Neural cell (in vitro differentiated cells): Measurements from ENCODE around the gene KLHDC2. TPM values are rescaled to one million over a fixed set of nuclear protein-coding genes. Genes with fewer than 3 reads are reported as not detected.
"Not testable (repeated sequence)": the region's sequence is repeated elsewhere in the genome, so short reads cannot be mapped to it uniquely, and the experiment has no call there.

Experiments used
- H2AFZ ChIP-seq: fragments of 200-600, 300-800 bp; sonication (generic), shearing (Covaris generic); 2 replicates; pipeline ENCODE4 v1.6.0; 2014; ENCODE audit warnings: low read depth, mild to moderate bottlenecking, antibody characterized with exemption, low read length, moderate library complexity
- H3F3A ChIP-seq: fragments of 200-600 bp; shearing (Covaris generic); 2 replicates; pipeline ENCODE4 v1.6.1; 2016; ENCODE audit warnings: mild to moderate bottlenecking, moderate library complexity, mixed read lengths, antibody characterized with exemption, low read length; ENCODE audit not compliant: insufficient read depth, poor library complexity, severe bottlenecking
- H3K27ac ChIP-seq: fragments of 200-600, 300-800 bp; sonication (generic), shearing (Covaris generic); 2 replicates; pipeline ENCODE4 v1.5.1; 2014; ENCODE audit warnings: mild to moderate bottlenecking, low read length, moderate library complexity
- H3K27me3 ChIP-seq: fragments of 300-800, 200-600 bp; sonication (generic), shearing (Covaris generic); 2 replicates; pipeline ENCODE4 v1.6.0; 2014; ENCODE audit warnings: mild to moderate bottlenecking, low read depth, low read length, moderate library complexity; ENCODE audit not compliant: insufficient read depth
- H3K36me3 ChIP-seq: fragments of 300-800, 200-600 bp; sonication (generic), shearing (Covaris generic); 2 replicates; pipeline ENCODE4 v1.5.1; 2014; ENCODE audit warnings: mild to moderate bottlenecking, antibody characterized with exemption, low read length, moderate library complexity; ENCODE audit not compliant: insufficient read depth
- H3K4me2 ChIP-seq: fragments of 300-800, 200-600 bp; sonication (generic), shearing (Covaris generic); 2 replicates; pipeline ENCODE4 v1.6.0; 2014; ENCODE audit warnings: mild to moderate bottlenecking, low read length
- H3K4me3 ChIP-seq: fragments of 300-800, 200-600 bp; sonication (generic), shearing (Covaris generic); 2 replicates; pipeline ENCODE4 v1.5.1; 2014; ENCODE audit warnings: mild to moderate bottlenecking, low read length, moderate library complexity
- H3K79me2 ChIP-seq: fragments of 200-600 bp; shearing (Covaris generic); replicated peaks from 2 replicates; pipeline ENCODE4 v1.6.0; 2014; ENCODE audit warnings: mild to moderate bottlenecking, low read length, moderate library complexity; ENCODE audit not compliant: insufficient read depth
- H3K9ac ChIP-seq: fragments of 300-800, 200-600 bp; sonication (generic), shearing (Covaris generic); 2 replicates; pipeline ENCODE4 v1.6.1; 2016; ENCODE audit warnings: mild to moderate bottlenecking, low read length, mixed read lengths
- H3K9me2 ChIP-seq: fragments of 200-600 bp; shearing (Covaris generic); 2 replicates; pipeline ENCODE4 v1.6.1; 2016; ENCODE audit warnings: mild to moderate bottlenecking, low read length, mixed read lengths; ENCODE audit not compliant: insufficient read depth
- H3K9me3 ChIP-seq: fragments of 200-600, 300-800 bp; sonication (generic), shearing (Covaris generic); 2 replicates; pipeline ENCODE4 v1.6.1; 2016; ENCODE audit warnings: mild to moderate bottlenecking, mixed run types, low read length, moderate library complexity, mixed read lengths
- H4K20me1 ChIP-seq: fragments of 200-600 bp; shearing (Covaris generic); 2 replicates; pipeline ENCODE4 v1.6.1; 2016; ENCODE audit warnings: mild to moderate bottlenecking, mixed run types; ENCODE audit not compliant: insufficient read depth
- CTCF ChIP-seq: fragments of 450-650 bp; IDR thresholded peaks from 2 replicates; pipeline ENCODE4 v1.5.1; 2014; ENCODE audit warnings: antibody characterized with exemption, mild to moderate bottlenecking, moderate library complexity; ENCODE audit not compliant: poor library complexity, severe bottlenecking
- EP300 ChIP-seq: fragments of 450-650 bp; conservative IDR thresholded peaks from 2 replicates; pipeline ENCODE4 v1.6.1; 2014; ENCODE audit warnings: antibody characterized with exemption, mild to moderate bottlenecking, moderate library complexity; ENCODE audit not compliant: poor library complexity, severe bottlenecking
- EZH2 ChIP-seq: fragments of 200-600, 300-800 bp; shearing (Covaris generic), sonication (generic); IDR thresholded peaks from 2 replicates; pipeline ENCODE4 v1.6.1; 2014; ENCODE audit warnings: antibody characterized with exemption, low read length, borderline replicate concordance, mild to moderate bottlenecking; ENCODE audit not compliant: insufficient read depth, poor library complexity, severe bottlenecking
- MXI1 ChIP-seq: fragments of 450-650 bp; conservative IDR thresholded peaks from 2 replicates; pipeline ENCODE4 v1.6.1; 2014; ENCODE audit warnings: antibody characterized with exemption, mild to moderate bottlenecking; ENCODE audit not compliant: poor library complexity, severe bottlenecking
- POLR2AphosphoS5 ChIP-seq: IDR thresholded peaks from 2 replicates; pipeline ENCODE4 v1.6.1; 2012
- RAD21 ChIP-seq: fragments of 450-650 bp; conservative IDR thresholded peaks from 2 replicates; pipeline ENCODE4 v1.6.1; 2014; ENCODE audit warnings: antibody characterized with exemption, mild to moderate bottlenecking, moderate library complexity
- REST ChIP-seq: IDR thresholded peaks from 2 replicates; pipeline ENCODE4 v1.6.1; 2012; ENCODE audit warnings: borderline replicate concordance
- SMC3 ChIP-seq: fragments of 450-650 bp; conservative IDR thresholded peaks from 2 replicates; pipeline ENCODE4 v1.6.1; 2014; ENCODE audit warnings: antibody characterized with exemption, mild to moderate bottlenecking, moderate library complexity; ENCODE audit not compliant: poor library complexity
- TAF1 ChIP-seq: IDR thresholded peaks from 2 replicates; pipeline ENCODE4 v1.6.1; 2012; ENCODE audit warnings: low read depth
- polyA plus RNA-seq: library from polyadenylated mRNA; depleted of rRNA; stranded (reverse); fragments of >200 nt; gene quantifications from 2 replicates; pipeline ENCODE4 v1.2.3, GENCODE V29; 2014

The KLHDC2 gene
- polyA plus RNA-seq, 1 donor from 2014 or later, result 290 TPM

- no peak overlapping the region for H2AFZ ChIP-seq
- H3K9ac ChIP-seq, result no peak overlapping the region
- no peaks in the 10 kb centered on the region for H3F3A ChIP-seq
- H3K79me2 ChIP-seq, result no peaks in the 10 kb centered on the region
- H3K36me3 ChIP-seq, result peaks cover 27% of the 10 kb centered on the region
- no peaks in the 10 kb centered on the region for H4K20me1 ChIP-seq
- no peak overlapping the region for H3K4me3 ChIP-seq
- H3K4me2 ChIP-seq, result no peak overlapping the region
- H3K9me3 ChIP-seq, result no peaks in the 10 kb centered on the region
- TF ChIP-seq CTCF (no peak), RAD21 (no peak), MXI1 (no peak), EZH2 (no peak), EP300 (no peak), REST (no peak), POLR2AphosphoS5 (no peak), TAF1 (no peak), SMC3 (no peak)
- no peaks in the 10 kb centered on the region for H3K27me3 ChIP-seq
- no peaks in the 10 kb centered on the region for H3K9me2 ChIP-seq
- H3K27ac ChIP-seq, result no peak overlapping the region
Observed at GRCh38 chr14:49808780-49809179, 40.8 kb downstream of the KLHDC2 start.

DNA sequence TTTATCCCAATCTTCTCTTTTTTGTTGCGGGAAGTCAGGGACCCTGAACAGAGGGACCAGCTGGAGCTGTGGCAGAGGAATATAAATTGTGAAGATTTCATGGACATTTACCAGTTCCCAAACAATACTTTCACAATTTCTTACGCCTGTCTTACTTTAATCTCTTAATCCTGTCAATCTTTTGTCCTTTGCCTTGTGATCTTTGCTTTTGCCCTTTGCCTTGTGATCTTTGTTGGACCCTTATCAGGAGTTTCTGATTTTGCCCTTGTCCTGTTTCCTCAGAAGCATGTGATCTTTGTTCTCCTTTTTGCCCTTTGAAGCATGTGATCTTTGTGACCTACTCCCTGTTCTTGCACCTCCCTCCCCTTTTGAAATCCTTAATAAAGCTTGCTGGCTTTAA lies 48.2 kb downstream of the KLHDC2 start:
- H3K4me2 ChIP-seq, H3K9me2 ChIP-seq, H3K9me3 ChIP-seq, H3K27ac ChIP-seq, H3K4me3 ChIP-seq, H3K9ac ChIP-seq, H3F3A ChIP-seq, H2AFZ ChIP-seq, H3K27me3 ChIP-seq, H4K20me1 ChIP-seq, H3K79me2 ChIP-seq: not testable (repeated sequence)
- peaks cover 39% of the 10 kb centered on the region for H3K36me3 ChIP-seq

DNA sequence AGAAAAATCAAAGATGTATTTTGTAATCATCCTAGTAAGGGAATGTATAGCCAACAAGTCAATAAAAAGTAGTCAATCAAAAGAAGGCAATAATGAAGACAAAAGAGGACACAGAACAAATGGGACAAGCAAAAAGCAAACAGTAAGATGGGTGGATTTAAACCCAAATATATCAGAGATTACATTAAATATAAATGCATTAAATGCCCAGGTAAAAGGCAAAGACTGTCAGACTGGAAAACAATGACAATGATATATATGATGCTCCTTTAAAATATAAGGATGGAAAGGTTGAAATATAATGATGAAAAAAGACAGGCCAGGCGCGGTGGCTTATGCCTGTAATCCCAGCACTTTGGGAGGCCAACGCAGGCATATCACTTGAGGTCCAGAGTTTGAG lies 48.9 kb downstream of the KLHDC2 start:
- TF ChIP-seq EP300 (no peak), SMC3 (no peak), TAF1 (no peak), RAD21 (no peak)
- Histone ChIP-seq H3K9me2 (no peaks in the 10 kb centered on the region), H3F3A (no peaks in the 10 kb centered on the region), H3K4me2 (no peak overlapping the region), H3K36me3 (peaks cover 32% of the 10 kb centered on the region), H3K9ac (no peak overlapping the region), H3K9me3 (peaks cover 7% of the 10 kb centered on the region), H3K27me3 (no peaks in the 10 kb centered on the region), H3K27ac (no peak overlapping the region), H2AFZ (no peak overlapping the region), H3K4me3 (no peak overlapping the region), H4K20me1 (no peaks in the 10 kb centered on the region), H3K79me2 (no peaks in the 10 kb centered on the region)
